Measurements from ENCODE around the gene ARID3C.

DNA sequence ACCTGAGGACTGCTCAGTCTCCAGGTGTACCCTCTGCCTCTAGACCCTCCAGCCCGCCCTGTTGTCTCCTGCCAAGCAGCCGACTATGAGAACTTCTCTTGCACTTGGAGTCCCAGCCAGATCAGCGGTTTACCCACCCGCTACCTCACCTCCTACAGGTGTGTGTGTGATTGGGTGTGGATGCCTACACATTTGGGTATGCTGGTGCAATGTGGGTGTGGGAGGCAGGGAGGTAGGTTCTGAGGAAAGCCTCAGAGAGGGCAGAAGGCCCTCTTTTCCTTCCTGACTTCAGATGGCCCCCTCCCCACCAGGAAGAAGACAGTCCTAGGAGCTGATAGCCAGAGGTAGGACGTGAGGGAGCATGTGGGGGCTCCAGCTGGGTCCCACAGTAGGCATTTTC lies 28.1 kb upstream of the ARID3C start:
- TF ChIP-seq CTCF (IDR thresholded peaks at IDR 0.05 in 2 of 3, conservative IDR thresholded peaks at IDR 0.05 in 1 of 3; ENCODE audit: borderline replicate concordance in 1 of 3, insufficient read depth in 1 of 3, low read depth in 2 of 3, low read length in 2 of 3) (no peak), POLR2AphosphoS5 (IDR thresholded peaks at IDR 0.05; ENCODE audit: low read depth, low read length) (no peak), EZH2 (IDR thresholded peaks at IDR 0.05) (no peak), EZH2phosphoT487 (IDR thresholded peaks at IDR 0.05; ENCODE audit: borderline replicate concordance) (no peak), POLR2A (IDR thresholded peaks at IDR 0.05; ENCODE audit: borderline replicate concordance, extremely low read depth, insufficient read depth, insufficient read length) (no peak), REST (IDR thresholded peaks at IDR 0.05; ENCODE audit: low read depth) (no peak), RAD21 (IDR thresholded peaks at IDR 0.05; ENCODE audit: low read depth) (no peak)
- TF ChIP-seq, protein P1, sequence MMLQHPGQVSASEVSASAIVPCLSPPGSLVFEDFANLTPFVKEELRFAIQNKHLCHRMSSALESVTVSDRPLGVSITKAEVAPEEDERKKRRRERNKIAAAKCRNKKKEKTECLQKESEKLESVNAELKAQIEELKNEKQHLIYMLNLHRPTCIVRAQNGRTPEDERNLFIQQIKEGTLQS (IDR thresholded peaks at IDR 0.05): no peak

Data from HCT116 (cell line).